H1 (cell line): ENCODE results near the gene EPHB6. TPM values are rescaled to one million over a fixed set of nuclear protein-coding genes. Genes with fewer than 3 reads are reported as not detected.

Source experiments
- ASH2L ChIP-seq: fragments of 200-600, 300-600 bp; sonication (generic); IDR thresholded peaks from one replicate; pipeline ENCODE4 v1.7.1; 2017; ENCODE audit warnings: low read length
- GABPA ChIP-seq: IDR thresholded peaks from 2 replicates; pipeline ENCODE4 v1.6.1; 2011; ENCODE audit warnings: mild to moderate bottlenecking, low read length, moderate library complexity, borderline replicate concordance; ENCODE audit not compliant: insufficient read depth
- MAFK ChIP-seq: IDR thresholded peaks from 2 replicates; pipeline ENCODE4 v1.6.1; 2012; ENCODE audit warnings: low read depth, mild to moderate bottlenecking, improper control_type of control experiment, low read length
- NANOG ChIP-seq: IDR thresholded peaks from 2 replicates; pipeline ENCODE4 v1.6.1; 2011; ENCODE audit warnings: low read length, low read depth, mild to moderate bottlenecking, inconsistent platforms; ENCODE audit not compliant: insufficient read depth, poor library complexity, severe bottlenecking
- SIX5 ChIP-seq: IDR thresholded peaks from 2 replicates; pipeline ENCODE4 v1.6.1; 2011; ENCODE audit warnings: mild to moderate bottlenecking, low read depth, low read length
- SP2 ChIP-seq: IDR thresholded peaks from 2 replicates; pipeline ENCODE4 v1.6.1; 2012; ENCODE audit warnings: mild to moderate bottlenecking, low read length, inconsistent platforms
- TEAD4 ChIP-seq: IDR thresholded peaks from 2 replicates; pipeline ENCODE4 v1.6.1; 2012; ENCODE audit warnings: low read depth, low read length, inconsistent platforms, mixed read lengths
- polyA plus RNA-seq, 7 experiments: library from polyadenylated mRNA; depleted of rRNA in 3 of 7; stranded (reverse) in 5 of 7; unstranded in 2 of 7; fragments of >200 nt in 5 of 7; fragments of 200-250 nt in 2 of 7; gene quantifications; 1 replicate in 5 of 7; 2 replicates in 1 of 7; 4 replicates in 1 of 7; pipeline versions ENCODE4 v1.2.1 to v1.2.3, GENCODE V29; 2011 to 2013; ENCODE audit warnings: missing spikeins in 2 of 7, mixed read lengths in 2 of 7
- total RNA-seq: library from RNA; stranded (reverse); fragmentation: NEBNext Ultra II Directional; extraction: Animal tissue kit (Norgen Biotek cat#: 25700); gene quantifications from 2 replicates; pipeline ENCODE4 v1.2.1, GENCODE V29; 2021

The EPHB6 gene
- total and polyA plus RNA-seq, 2 of the 8 experiments (the other 6 are each of a cell fraction or from before 2014, with no cell fraction given) = 19.7 TPM

GRCh38 chr7:142919656-142920055 lies 64.8 kb downstream of the EPHB6 start (continued):
- TF ChIP-seq GABPA (no peak), TEAD4 (no peak), ASH2L (no peak), SP2 (no peak), MAFK (no peak), NANOG (no peak), SIX5 (no peak)
- TF ChIP-seq, all 59 proteins: peak for 0

Other genes starting within 250 kb of the EPHB6 start
- gene PRSS1, start 105.6 kb upstream of the EPHB6 start, total RNA-seq = not detected in 2 replicates
- 0.09 and 0.20 TPM in 2 replicates for gene PRSS1, start 105.6 kb upstream of the EPHB6 start, polyA plus RNA-seq (2011; rRNA removed)
- not detected in 2 replicates for gene PRSS2, start 84.1 kb upstream of the EPHB6 start, total RNA-seq
- not detected in 2 replicates for gene PRSS2, start 84.1 kb upstream of the EPHB6 start, polyA plus RNA-seq (2011; rRNA removed)
- gene TRPV6, start 30.7 kb downstream of the EPHB6 start, total RNA-seq = 0.48 and 0.52 TPM in 2 replicates
- 1.1 and 2.1 TPM in 2 replicates for gene TRPV6, start 30.7 kb downstream of the EPHB6 start, polyA plus RNA-seq (2011; rRNA removed)
- gene TRPV5, start 78.7 kb downstream of the EPHB6 start, total RNA-seq = not detected in 2 replicates
- gene TRPV5, start 78.7 kb downstream of the EPHB6 start, polyA plus RNA-seq (2011; rRNA removed) = 0.03 and 0.05 TPM in 2 replicates
- not detected in 2 replicates for gene LLCFC1, start 84.4 kb downstream of the EPHB6 start, total RNA-seq
- not detected in 2 replicates for gene LLCFC1, start 84.4 kb downstream of the EPHB6 start, polyA plus RNA-seq (2011; rRNA removed)
- gene KEL, start 107.3 kb downstream of the EPHB6 start, total RNA-seq = 1.1 and 1.8 TPM in 2 replicates
- gene KEL, start 107.3 kb downstream of the EPHB6 start, polyA plus RNA-seq (2011; rRNA removed) = 1.9 and 3.6 TPM in 2 replicates
- not detected in 2 replicates for gene OR9A2, start 172.1 kb downstream of the EPHB6 start, total RNA-seq
- not detected in 2 replicates for gene OR9A2, start 172.1 kb downstream of the EPHB6 start, polyA plus RNA-seq (2011; rRNA removed)
- not detected in 2 replicates for gene OR6V1, start 197.3 kb downstream of the EPHB6 start, total RNA-seq
- gene OR6V1, start 197.3 kb downstream of the EPHB6 start, polyA plus RNA-seq (2011; rRNA removed) = not detected in 2 replicates